Measurements from ENCODE around the gene KDM2A. TPM values are rescaled to one million over a fixed set of nuclear protein-coding genes. Genes with fewer than 3 reads are reported as not detected.
A peak's percentile ranks its signal among the peaks of the same experiment; 100 is the strongest.
"Not testable (repeated sequence)": the region's sequence is repeated elsewhere in the genome, so short reads cannot be mapped to it uniquely, and the experiment has no call there.

The KDM2A gene
- total RNA-seq, 1 donor from 2014 or later: 34.6 TPM

GRCh38 chr11:67234571-67234970 is 115.5 kb downstream of the KDM2A start:
- not testable (repeated sequence) for DNase-seq (ENCODE audit: low read depth)

DNA sequence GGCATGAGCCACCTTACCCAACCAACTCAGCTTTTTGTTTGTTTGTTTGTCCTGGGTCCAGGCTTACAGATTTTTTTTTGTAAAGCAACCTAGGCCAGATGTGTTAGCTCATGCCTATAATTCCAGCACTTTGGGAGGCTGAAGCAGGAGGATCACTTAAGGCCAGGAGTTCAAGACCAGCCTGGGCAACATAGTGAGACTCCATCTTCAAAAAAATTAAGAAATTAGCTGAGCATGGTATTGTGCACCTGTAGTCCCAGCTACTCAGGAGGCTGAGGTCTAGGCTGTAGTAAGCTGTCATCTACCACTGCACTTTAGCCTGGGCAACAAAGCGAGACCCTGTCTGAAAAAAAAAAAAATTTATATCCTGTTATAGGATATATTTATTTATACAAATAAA is 118.5 kb downstream of the KDM2A start:
- DNase-seq (ENCODE audit: low read depth): no peak

DNA sequence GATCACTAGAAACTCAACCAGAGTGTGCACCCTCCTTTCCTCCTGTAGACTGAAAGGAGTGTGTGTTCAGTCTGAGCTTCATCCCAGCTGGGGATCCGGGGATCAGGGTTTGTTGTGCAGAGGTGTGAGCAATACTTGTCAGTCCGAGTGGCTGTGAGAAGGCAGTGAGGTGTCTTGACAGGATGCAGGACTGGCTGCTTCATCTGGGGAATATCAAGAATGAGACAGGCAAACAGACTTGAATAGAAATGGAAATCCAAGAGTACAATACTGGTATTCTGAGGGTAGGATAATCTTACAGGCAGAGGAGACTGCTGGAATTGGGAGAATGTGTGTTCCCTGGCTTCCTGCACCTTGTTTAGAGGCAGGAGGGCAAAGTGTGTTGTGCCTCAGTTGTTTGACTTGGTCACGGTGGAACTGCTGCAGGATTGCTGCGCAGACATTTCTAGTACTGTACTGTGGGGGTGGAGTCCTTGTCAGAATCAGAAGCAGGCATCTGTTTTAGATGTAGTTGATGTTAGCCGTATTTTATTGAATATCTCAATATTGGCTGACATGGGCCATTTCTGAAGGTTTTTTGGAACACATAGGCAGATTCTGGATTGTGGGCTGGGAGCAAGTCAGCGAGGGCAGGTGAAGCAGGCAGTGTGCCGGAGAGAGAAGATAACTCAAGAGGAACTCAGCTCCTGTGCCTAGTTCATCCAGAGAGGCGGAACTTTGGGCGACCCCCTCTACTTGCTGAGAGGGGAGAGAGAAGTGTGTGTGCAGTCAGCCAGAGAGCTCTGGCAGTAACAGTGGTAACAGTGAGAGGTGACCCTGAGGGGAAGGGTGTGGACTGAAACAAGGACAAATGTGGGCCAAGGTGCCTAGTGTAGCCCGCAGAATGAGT is 120.1 kb downstream of the KDM2A start:
- no peak for DNase-seq (ENCODE audit: low read depth)

DNA sequence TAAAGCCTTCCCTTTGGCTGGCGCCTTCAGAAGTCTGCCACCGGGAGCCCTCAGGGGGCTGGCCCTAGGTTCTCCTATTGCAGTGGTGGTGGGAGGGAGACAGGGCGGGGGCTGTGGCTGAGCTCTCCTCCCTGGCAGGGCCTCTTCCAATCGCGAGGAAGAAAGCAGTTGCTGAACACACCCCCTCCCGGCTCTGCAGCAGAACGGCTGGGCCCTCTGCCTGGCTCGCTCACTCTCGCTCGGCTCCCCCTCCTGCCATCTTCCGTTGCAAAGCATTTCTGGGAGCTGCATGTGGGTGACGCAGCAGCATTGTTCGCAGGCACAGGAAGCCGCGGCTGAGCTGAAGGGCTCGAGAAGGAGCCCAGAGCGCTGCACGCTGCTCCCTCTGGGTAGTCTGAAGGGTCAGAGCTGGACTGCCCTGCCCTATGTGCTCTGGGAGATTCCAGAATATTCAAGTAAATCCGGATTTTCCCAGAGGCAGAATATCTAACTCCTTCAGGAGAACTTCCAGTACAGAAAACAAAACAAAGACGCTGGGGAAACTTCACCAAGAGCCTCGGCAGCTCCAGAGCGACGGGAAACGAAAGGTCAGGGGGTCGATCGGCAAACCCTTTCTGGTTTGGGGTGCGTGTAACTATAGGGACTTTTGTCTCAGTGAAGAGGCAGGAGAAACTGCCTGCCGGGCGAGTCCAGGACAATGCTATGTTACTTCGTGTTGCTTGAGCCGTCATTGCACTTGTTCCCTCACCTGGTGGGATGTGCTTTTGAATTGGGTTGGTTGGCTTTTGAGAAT is 120.9 kb downstream of the KDM2A start:
- DNase-seq (ENCODE audit: low read depth): peak; percentile 99

DNA sequence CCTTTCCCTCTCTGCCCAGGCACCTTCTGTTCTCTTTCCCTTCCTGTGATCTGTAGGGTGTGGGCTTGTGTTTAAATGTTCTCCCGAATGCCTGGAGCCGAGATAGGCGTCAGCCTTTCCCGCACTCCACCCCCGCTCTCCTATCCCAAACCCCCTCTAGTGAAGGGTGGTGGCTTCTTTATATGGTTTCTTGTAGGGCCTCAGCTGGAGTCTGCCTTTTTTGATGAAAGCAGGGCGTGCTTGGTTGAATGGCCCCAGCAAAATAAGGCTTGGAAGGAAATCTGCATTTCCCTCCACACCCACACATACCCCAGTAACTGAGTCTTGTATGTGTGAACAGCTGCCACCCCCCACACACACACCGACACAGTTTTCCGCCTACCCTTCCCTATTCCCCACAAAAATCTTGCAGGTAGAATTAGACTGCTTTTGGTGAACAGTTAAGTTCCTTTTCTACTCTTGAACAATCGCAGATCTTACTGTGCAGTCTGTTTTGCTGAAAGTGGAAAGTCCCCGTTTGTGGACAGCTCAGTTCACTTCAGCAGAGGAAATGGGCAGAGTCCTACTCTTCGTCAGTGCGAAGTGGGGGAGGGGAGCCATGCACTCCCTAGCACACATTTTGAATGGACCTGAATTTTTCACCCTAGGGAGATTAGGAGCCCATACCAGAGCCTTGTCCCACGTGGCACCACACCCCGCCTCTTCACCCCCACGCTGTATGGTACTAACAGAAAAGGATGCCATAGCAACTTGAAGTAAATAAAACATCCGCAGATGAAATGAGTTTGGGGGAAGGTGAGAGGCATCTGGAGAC is 121.7 kb downstream of the KDM2A start:
- DNase-seq (ENCODE audit: low read depth): peak; percentile 61

DNA sequence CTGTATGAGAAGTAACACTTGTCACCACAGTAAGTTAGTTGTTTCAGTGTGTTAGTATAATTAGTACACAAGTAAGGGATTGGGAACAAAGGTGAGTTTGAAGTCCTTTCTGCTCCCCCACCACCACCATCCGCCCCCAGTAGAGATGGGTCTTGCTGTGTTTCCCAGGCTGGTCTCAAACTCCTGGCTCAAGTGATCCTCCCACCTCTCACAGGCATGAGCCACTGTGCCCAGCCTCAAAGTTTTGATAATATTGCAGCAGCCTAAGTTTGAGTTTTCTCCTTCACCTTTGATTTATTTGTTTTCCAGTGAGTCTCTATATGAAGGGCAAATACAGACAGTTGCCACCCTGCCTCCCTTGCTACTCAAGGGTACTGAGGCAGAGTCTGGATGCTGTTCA is 123.5 kb downstream of the KDM2A start:
- DNase-seq (ENCODE audit: low read depth): no peak

DNA sequence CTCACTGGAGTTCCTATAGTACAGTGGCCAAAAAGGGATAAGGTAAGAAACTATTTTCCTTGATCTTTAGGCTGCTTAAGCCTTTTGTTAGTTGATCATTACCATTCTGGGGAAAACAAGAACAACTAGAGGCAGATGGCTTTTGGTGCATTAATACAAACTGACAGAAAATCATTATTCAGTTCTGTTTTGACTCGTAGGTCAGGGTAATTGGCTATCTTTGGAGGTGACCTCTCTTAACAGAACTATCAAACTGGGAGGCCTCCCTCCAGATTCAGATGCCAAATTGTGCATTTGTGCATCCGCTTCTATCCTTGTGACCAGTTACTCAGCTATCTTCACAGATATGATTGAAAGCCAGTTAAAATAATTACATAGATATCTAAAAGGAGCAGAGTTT is 124.0 kb downstream of the KDM2A start:
- DNase-seq (ENCODE audit: low read depth): no peak

GRCh38 chr11:67245046-67245445 is 126.0 kb downstream of the KDM2A start:
- no peak for DNase-seq (ENCODE audit: low read depth)

DNA sequence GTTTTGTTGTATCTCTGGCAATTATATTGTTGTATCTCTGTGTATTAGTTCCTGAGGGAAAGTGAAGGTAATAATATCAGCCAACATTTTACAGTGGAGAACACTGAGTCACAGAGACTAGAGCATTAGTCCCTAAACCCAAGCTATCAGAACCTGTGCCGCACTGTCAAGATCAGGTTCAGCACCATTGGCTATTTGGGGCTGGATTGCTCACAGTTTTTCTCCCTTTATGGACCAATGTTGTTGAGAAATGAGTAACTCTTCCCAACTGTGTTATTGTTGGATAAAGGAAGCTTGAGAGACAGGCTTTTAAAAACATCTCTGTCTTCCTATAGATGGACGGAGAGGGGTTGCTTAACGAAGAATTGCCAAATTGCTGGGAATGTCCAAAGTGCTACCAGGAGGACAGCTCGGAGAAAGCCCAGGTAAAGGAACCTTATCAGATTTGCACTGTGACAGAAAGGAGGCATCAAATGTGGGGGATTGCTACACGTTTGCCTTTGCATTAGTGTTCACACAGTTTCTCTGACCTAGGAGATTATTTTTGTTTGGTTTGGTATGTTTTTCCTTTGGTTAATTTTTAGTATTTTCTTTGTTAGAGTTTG is 129.0 kb downstream of the KDM2A start:
- DNase-seq (ENCODE audit: low read depth): no peak

DNA sequence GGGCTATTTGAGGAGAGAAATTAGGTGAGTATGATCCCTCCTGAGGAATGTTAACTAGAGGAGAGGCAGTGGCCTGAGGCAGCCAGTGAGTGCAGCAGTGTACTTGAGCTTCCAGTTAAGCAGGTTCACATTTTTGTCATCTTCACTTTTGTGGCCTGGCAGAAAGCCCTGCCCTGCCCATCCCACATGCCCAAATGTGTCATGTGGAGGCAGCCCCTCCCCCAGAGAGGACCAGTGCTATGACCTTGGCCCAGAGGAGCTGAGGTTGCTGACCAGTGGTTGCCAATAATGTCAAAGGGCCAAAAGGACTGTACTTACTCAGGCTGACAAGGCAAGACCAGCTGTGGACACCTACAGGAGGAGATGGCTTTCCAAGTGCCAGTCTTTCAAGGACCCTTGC is 129.6 kb downstream of the KDM2A start:
- peak; percentile 92 for DNase-seq (ENCODE audit: low read depth)

- DNase-seq (ENCODE audit: low read depth): no peak
Observed at GRCh38 chr11:67250059-67251043, 131.3 kb downstream of the KDM2A start.

- DNase-seq (ENCODE audit: low read depth): peak; percentile 44
Observed at GRCh38 chr11:67251841-67252240, 132.8 kb downstream of the KDM2A start.

- peak; percentile 38 for DNase-seq (ENCODE audit: low read depth)
Observed at GRCh38 chr11:67252831-67253239, 133.8 kb downstream of the KDM2A start.

- DNase-seq (ENCODE audit: low read depth): no peak
Observed at GRCh38 chr11:67253872-67254624, 135.0 kb downstream of the KDM2A start.

- no peak for DNase-seq (ENCODE audit: low read depth)
Observed at GRCh38 chr11:67254798-67255197, 135.7 kb downstream of the KDM2A start.

DNA sequence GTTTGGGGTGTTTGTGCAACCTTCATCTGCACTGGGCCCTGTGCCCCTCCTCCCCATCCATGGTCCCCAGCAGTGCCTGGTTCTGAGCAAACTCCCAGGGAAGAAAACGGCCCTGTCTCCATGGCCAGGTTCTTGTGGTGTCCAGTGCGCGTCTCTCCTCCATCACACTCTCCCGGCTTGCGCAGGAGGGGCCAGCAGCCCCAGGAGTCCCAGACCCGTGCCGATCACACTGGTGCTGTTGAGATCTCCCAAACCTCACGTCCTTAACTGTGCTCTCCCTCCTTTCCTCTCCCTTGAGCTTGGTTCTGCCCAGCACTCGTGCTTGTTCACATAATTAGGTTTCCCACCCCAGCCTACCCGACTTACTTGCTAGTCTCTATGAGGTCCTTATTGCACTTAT is 136.3 kb downstream of the KDM2A start:
- DNase-seq (ENCODE audit: low read depth): no peak

- no peak for DNase-seq (ENCODE audit: low read depth)
Observed at GRCh38 chr11:67255864-67256263, 136.8 kb downstream of the KDM2A start.

DNA sequence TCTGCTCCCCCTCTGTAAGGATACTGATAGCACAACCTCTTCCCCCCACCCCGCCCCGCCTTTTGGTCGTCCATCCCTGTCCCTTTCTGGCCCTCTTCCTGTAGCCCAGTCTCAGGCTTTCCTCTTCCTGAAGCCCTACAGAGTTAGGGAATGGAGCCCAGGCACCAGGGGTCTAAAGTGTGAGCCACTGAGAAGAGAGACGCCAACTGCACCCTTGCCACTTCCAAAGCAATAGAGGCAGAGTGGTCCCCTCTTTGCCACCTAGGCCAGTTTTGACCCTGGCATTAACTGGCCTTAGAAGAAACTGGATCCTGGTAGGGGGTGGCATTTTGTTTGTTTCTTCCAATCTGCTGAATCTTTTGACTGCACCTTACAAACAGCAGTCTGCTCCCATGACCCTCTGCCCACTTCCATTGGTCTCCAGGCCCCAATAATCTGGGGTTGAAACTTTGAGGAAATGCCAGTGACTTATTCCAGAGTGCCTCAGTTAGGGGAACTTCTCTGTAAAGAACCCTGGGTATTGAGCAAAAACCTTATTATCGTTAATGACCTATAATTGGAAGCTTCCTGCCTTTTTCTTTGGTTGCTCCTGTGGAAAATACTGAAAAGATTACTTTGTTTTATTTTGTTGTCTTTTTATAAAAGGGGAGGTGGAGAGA is 137.5 kb downstream of the KDM2A start:
- no peak for DNase-seq (ENCODE audit: low read depth)

GRCh38 chr11:67260406-67260805 is 141.3 kb downstream of the KDM2A start:
- no peak for DNase-seq (ENCODE audit: low read depth)
